Bladder microvascular endothelial cell (primary cell): ENCODE results near the gene ADO. TPM values are rescaled to one million over a fixed set of nuclear protein-coding genes. Genes with fewer than 3 reads are reported as not detected.

Experiments used
- total RNA-seq: library from RNA; depleted of rRNA; stranded (reverse); fragments of >200 nt; gene quantifications from 2 replicates; pipeline ENCODE4 v1.2.3, GENCODE V29; 2014

Gene ADO
- 11.0 and 16.6 TPM in 2 replicates for total RNA-seq

GRCh38 chr10:62804356-62805230, at the start of gene ADO:
ADO (plus strand) TSS chr10:62804720; CDS start chr10:62805060, 340 bp downstream.

GRCh38 chr10:62816331-62817120, 12.0 kb downstream of the ADO start, which contains the start of gene EGR2:
EGR2 (minus strand) TSS chr10:62816366; CDS start chr10:62816029, 337 bp downstream.

Other genes starting within 250 kb of the ADO start
- under 0.01 and 0.25 TPM in 2 replicates for gene EGR2, start 11.6 kb downstream of the ADO start, total RNA-seq